ENCODE measurements around the gene SFXN2.

GRCh38 chr10:102759497-102760210 lies 45.2 kb downstream of the SFXN2 start:
- TF ChIP-seq POLR2A (IDR thresholded peaks at IDR 0.05; ENCODE audit: low read length) (no peak), GATA1 (IDR thresholded peaks at IDR 0.05; ENCODE audit: low read depth, low read length) (no peak)

All from erythroblast (primary cell).